ENCODE measurements around the gene CHI3L1. TPM values are rescaled to one million over a fixed set of nuclear protein-coding genes. Genes with fewer than 3 reads are reported as not detected.
"Not testable (repeated sequence)": the region's sequence is repeated elsewhere in the genome, so short reads cannot be mapped to it uniquely, and the experiment has no call there.

Gene CHI3L1
- 1 to 10 TPM; 1.6 to 1.8 TPM for total RNA-seq

GRCh38 chr1:203186446-203187303, at the start of gene CHI3L1:
Gene CHI3L1, minus strand, starts transcription at chr1:203186704. Its CDS starts 81 bp downstream, at chr1:203186623.
- H3K9me3 Mint-ChIP-seq: no peaks in the 10 kb centered on the region
- DNase-seq (ENCODE audit: low spot score): no peak
- ATAC-seq: no peak
- no peak within 1 kb of the TSS for H3K27ac Mint-ChIP-seq
- peaks cover 0 to 2% of the 10 kb centered on the region in 2 donors for H3K4me1 Mint-ChIP-seq (ENCODE audit: low read depth in 2 of 2)
- H3K36me3 Mint-ChIP-seq: no peaks in the 10 kb centered on the region
- no peak within 1 kb of the TSS for H3K4me3 Mint-ChIP-seq
- peaks cover 10 to 29% of the 10 kb centered on the region in 2 donors for H3K27me3 Mint-ChIP-seq

GRCh38 chr1:203234901-203235300, 48.4 kb upstream of the CHI3L1 start:
- ATAC-seq; H3K27ac Mint-ChIP-seq; H3K4me1 Mint-ChIP-seq (ENCODE audit: low read depth in 2 of 2); H3K4me3 Mint-ChIP-seq; DNase-seq (ENCODE audit: low spot score): not testable (repeated sequence)
- H3K9me3 Mint-ChIP-seq: peaks cover 13% of the 10 kb centered on the region
- H3K36me3 Mint-ChIP-seq: peaks cover 31% of the 10 kb centered on the region
- peaks cover 31 to 55% of the 10 kb centered on the region in 2 donors for H3K27me3 Mint-ChIP-seq

- Mint-ChIP-seq H3K9me3 (peaks cover 5% of the 10 kb centered on the region), H3K27ac (no peak within 1 kb of the TSS), H3K4me1 (ENCODE audit: low read depth in 2 of 2) (no peaks in the 10 kb centered on the region), H3K36me3 (peaks cover 11% of the 10 kb centered on the region), H3K4me3 (no peak within 1 kb of the TSS), H3K27me3 (peaks cover 22 to 38% of the 10 kb centered on the region in 2 donors)
- DNase-seq (ENCODE audit: low spot score) (no peak), ATAC-seq (no peak)
Measured at GRCh38 chr1:203229471-203230135, 43.1 kb upstream of the CHI3L1 start, which contains the start of gene CHIT1. Gene CHIT1, minus strand, starts transcription at chr1:203229673. Its CDS starts 37 bp downstream, at chr1:203229636.

- Mint-ChIP-seq H3K9me3 (peaks cover under 1% of the 10 kb centered on the region), H3K27ac (no peak overlapping the region), H3K36me3 (peaks cover 1% of the 10 kb centered on the region), H3K4me3 (no peak overlapping the region), H3K27me3 (peaks cover 19 to 31% of the 10 kb centered on the region in 2 donors), H3K4me1 (ENCODE audit: low read depth in 2 of 2) (no peaks in the 10 kb centered on the region)
- no peak for ATAC-seq
- DNase-seq (ENCODE audit: low spot score): no peak
Measured at GRCh38 chr1:203228670-203229069, 42.2 kb upstream of the CHI3L1 start.

DNA sequence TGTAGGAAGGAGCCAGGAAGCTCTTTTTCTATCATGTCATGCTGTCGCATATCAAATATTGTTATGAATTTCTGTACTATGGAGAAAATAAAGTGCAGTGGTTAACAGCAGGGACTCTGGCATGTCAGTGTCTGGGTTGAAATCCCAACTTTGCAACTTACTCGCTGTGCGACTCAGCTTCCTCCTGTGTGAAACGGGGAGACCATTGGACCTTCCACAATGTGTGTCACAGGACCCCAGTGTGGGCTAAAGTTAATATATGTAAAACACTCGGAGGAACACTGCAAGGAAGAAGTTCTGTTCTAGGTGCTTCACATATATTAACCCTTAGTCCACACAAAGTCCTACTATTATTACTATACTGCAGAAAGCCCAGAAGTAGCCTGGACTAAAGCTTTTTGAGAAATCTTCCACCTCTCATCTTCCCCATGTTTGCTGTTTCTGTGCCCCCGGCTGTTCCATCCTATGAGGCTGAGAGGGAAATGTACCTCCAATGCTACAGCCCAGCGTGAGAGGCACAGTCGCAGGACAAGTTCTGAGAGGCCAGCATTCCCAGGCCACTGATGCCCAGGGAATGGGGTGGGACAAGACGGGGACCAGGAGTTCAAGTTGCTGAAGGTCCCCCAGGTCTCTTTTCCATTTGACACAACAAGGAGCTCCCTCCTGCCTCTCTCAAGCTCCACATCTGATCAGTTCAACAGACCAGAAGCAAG, 41.0 kb upstream of the CHI3L1 start:
- Mint-ChIP-seq H3K27ac (no peak overlapping the region), H3K36me3 (no peaks in the 10 kb centered on the region), H3K27me3 (peaks cover 13 to 20% of the 10 kb centered on the region in 2 donors), H3K4me1 (ENCODE audit: low read depth in 2 of 2) (no peaks in the 10 kb centered on the region), H3K4me3 (no peak overlapping the region), H3K9me3 (no peaks in the 10 kb centered on the region)
- DNase-seq (ENCODE audit: low spot score) (no peak), ATAC-seq (no peak)

DNA sequence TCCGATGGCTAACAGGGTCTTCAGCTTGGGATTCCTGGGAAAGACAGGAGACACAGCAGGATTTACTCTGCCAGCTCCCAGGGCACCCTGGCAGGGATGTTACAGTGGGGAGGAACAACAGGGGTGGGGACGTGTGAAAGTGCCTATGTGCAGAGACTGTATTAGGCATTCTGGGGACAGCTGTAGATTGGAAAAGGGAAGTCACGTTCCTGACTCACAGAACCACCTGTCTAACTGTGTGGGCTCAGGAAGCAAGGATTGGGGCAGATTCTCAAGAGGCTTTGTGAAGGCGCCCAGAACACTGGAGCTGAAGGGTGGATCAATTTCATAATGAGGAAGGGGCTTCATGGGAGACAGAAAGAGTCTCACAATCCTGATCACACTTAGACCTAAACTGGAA, 38.6 kb upstream of the CHI3L1 start:
- no peak for ATAC-seq
- Mint-ChIP-seq H3K27ac (no peak overlapping the region), H3K4me1 (ENCODE audit: low read depth in 2 of 2) (no peaks in the 10 kb centered on the region), H3K36me3 (no peaks in the 10 kb centered on the region), H3K27me3 (peaks cover 5 to 13% of the 10 kb centered on the region in 2 donors), H3K4me3 (no peak overlapping the region), H3K9me3 (no peaks in the 10 kb centered on the region)
- no peak for DNase-seq (ENCODE audit: low spot score)

DNA sequence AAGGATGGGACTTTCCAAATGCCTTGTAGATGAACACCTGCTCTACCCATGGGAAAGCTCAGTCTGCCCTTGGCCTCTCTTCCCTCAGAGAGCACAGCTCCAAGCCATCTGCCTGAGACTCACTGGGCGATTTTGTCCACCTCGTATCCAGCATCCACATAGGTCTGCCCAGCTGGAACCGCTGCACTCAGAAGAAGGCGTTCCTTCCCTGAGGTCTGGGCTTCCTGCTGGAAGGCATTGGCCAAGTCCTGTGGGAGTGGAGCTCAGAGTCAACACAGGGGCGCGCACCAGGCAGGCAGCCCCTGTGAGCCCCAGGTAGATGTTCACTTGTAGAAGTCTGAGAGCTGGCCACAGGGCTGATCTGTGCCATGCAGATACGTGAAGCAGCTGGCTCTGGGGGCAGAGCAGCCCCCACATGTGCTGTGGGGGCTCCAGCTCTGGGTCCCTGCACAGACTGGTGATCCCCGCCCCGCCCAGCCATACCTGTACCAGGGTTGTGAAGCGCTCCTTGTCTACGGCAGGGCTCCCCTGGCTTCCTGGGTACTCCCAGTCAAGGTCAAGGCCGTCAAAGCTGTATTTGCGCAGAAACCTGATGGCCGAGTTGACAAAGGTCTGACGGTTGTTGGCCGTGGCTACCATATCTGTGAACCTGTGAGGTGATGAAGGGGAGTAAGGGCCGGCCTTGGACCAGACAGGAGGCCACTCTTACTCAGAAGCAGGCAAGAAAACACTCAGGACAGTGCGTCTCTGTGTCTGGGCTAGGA, 36.7 kb upstream of the CHI3L1 start:
- H3K9me3 Mint-ChIP-seq: no peaks in the 10 kb centered on the region
- ATAC-seq: no peak
- no peak for DNase-seq (ENCODE audit: low spot score)
- H3K27ac Mint-ChIP-seq: no peak overlapping the region
- no peak overlapping the region for H3K4me3 Mint-ChIP-seq
- no peaks in the 10 kb centered on the region for H3K4me1 Mint-ChIP-seq (ENCODE audit: low read depth in 2 of 2)
- H3K36me3 Mint-ChIP-seq: no peaks in the 10 kb centered on the region
- peaks cover 5 to 17% of the 10 kb centered on the region in 2 donors for H3K27me3 Mint-ChIP-seq

GRCh38 chr1:203219934-203220333, 33.4 kb upstream of the CHI3L1 start:
- Mint-ChIP-seq H3K9me3 (no peaks in the 10 kb centered on the region), H3K4me3 (no peak overlapping the region), H3K36me3 (no peaks in the 10 kb centered on the region), H3K4me1 (ENCODE audit: low read depth in 2 of 2) (peaks cover 0 to 5% of the 10 kb centered on the region in 2 donors), H3K27me3 (peaks cover 9 to 20% of the 10 kb centered on the region in 2 donors), H3K27ac (no peak overlapping the region)
- DNase-seq (ENCODE audit: low spot score): no peak
- no peak for ATAC-seq

- peaks cover 9 to 22% of the 10 kb centered on the region in 2 donors for H3K27me3 Mint-ChIP-seq
- no peak overlapping the region for H3K27ac Mint-ChIP-seq
- H3K36me3 Mint-ChIP-seq: no peaks in the 10 kb centered on the region
- H3K9me3 Mint-ChIP-seq: no peaks in the 10 kb centered on the region
- no peak for DNase-seq (ENCODE audit: low spot score)
- H3K4me3 Mint-ChIP-seq: no peak overlapping the region
- ATAC-seq: no peak
- H3K4me1 Mint-ChIP-seq (ENCODE audit: low read depth in 2 of 2): peaks cover 0 to 5% of the 10 kb centered on the region in 2 donors
Measured at GRCh38 chr1:203219171-203219570, 32.7 kb upstream of the CHI3L1 start.

DNA sequence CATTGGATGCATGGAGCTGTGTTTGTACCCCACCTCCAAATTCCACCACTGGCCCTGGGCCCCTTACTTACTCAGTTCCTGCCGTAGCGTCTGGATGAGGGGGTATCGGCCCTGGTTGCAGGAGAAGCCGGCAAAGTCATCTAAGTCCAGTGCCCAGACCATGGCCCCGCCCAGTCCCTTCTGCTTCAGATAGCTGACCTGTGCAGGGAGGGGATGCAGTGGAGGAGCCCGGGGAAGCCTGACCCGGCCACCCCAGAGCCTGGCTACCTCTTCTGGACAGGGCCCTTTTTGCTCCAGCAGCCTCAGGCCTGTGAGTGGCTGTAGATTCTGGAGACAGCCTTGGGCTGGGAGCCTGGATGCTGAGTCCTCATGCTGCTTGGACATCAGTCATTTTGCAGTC, 31.2 kb upstream of the CHI3L1 start:
- no peak overlapping the region for H3K4me3 Mint-ChIP-seq
- peaks cover 0 to 5% of the 10 kb centered on the region in 2 donors for H3K4me1 Mint-ChIP-seq (ENCODE audit: low read depth in 2 of 2)
- no peak for ATAC-seq
- H3K9me3 Mint-ChIP-seq: no peaks in the 10 kb centered on the region
- no peaks in the 10 kb centered on the region for H3K36me3 Mint-ChIP-seq
- DNase-seq (ENCODE audit: low spot score): no peak
- no peak overlapping the region for H3K27ac Mint-ChIP-seq
- peaks cover 14 to 22% of the 10 kb centered on the region in 2 donors for H3K27me3 Mint-ChIP-seq

- H3K4me3 Mint-ChIP-seq: no peak overlapping the region
- H3K9me3 Mint-ChIP-seq: no peaks in the 10 kb centered on the region
- H3K4me1 Mint-ChIP-seq (ENCODE audit: low read depth in 2 of 2): peaks cover 0 to 5% of the 10 kb centered on the region in 2 donors
- H3K27ac Mint-ChIP-seq: no peak overlapping the region
- no peaks in the 10 kb centered on the region for H3K36me3 Mint-ChIP-seq
- ATAC-seq (no peak), DNase-seq (ENCODE audit: low spot score) (no peak)
- peaks cover 14 to 22% of the 10 kb centered on the region in 2 donors for H3K27me3 Mint-ChIP-seq
Measured at GRCh38 chr1:203217139-203217655, 30.7 kb upstream of the CHI3L1 start.

GRCh38 chr1:203216274-203217138, 30.0 kb upstream of the CHI3L1 start:
- H3K9me3 Mint-ChIP-seq: no peaks in the 10 kb centered on the region
- H3K27ac Mint-ChIP-seq: no peak overlapping the region
- peak in 1 of 2 donors; percentile 44 for ATAC-seq
- peak; percentile 77 for DNase-seq (ENCODE audit: low spot score)
- no peak overlapping the region for H3K4me3 Mint-ChIP-seq
- H3K27me3 Mint-ChIP-seq: peaks cover 14 to 22% of the 10 kb centered on the region in 2 donors
- H3K4me1 Mint-ChIP-seq (ENCODE audit: low read depth in 2 of 2): peaks cover 0 to 5% of the 10 kb centered on the region in 2 donors
- H3K36me3 Mint-ChIP-seq: no peaks in the 10 kb centered on the region
